ENCODE data around the gene C12orf75. TPM values are rescaled to one million over a fixed set of nuclear protein-coding genes. Genes with fewer than 3 reads are reported as not detected.

C12orf75 gene
- 100 to 1,000 TPM in 1 of 2 donors, 10 to 100 TPM in 1; 75.9 to 153 TPM for total RNA-seq
- polyA plus RNA-seq, result 100 to 1,000 TPM; 306 to 661 TPM
- long read RNA-seq, donor 1, transcript C12orf75-201 (6 exons, 1,366 nt), result major isoform, 125 of 138 reads
- long read RNA-seq, donor 1, partial matches to known transcripts, result 3 of 138 reads
- long read RNA-seq, donor 1, other reads (novel, unspliced or antisense), result 6 of 138 reads
- long read RNA-seq, donor 2, transcript C12orf75-201 (6 exons, 1,366 nt), result major isoform, 50 of 59 reads
- long read RNA-seq, donor 2, partial matches to known transcripts, result 0 of 59 reads
- long read RNA-seq, donor 2, other reads (novel, unspliced or antisense), result 9 of 59 reads

GRCh38 chr12:105330283-105330930 lies at the start of gene C12orf75:
C12orf75 (plus strand) TSS chr12:105330691; CDS start chr12:105330892, 201 bp downstream.
- Histone ChIP-seq H3K27ac (ENCODE audit: low read depth in 1 of 2, low read length in 2 of 2) (peak within 1 kb of the TSS in 1 of 2 donors; percentile 4), H3K4me3 (ENCODE audit: low read length in 2 of 2) (peak within 1 kb of the TSS; percentile 80 to 95), H3K9me3 (ENCODE audit: control insufficient read depth, low read length) (no peaks in the 10 kb centered on the region), H3K36me3 (ENCODE audit: control insufficient read depth in 1 of 2, insufficient read depth in 2 of 2, low read length in 1 of 2) (no peaks in the 10 kb centered on the region), H3K4me1 (ENCODE audit: control insufficient read depth in 1 of 2, insufficient read depth in 2 of 2, low read length in 2 of 2) (peaks cover 0 to 2% of the 10 kb centered on the region in 2 donors), H3K27me3 (ENCODE audit: control insufficient read depth in 1 of 2, insufficient read depth in 2 of 2, low read length in 1 of 2) (no peaks in the 10 kb centered on the region)
- WGBS, 2 donors, result 0% methylated on average over 34 to 66 of the region's 66 CpGs
- DNase-seq (peak; percentile 83 to 94), ATAC-seq (ENCODE audit: low FRiP score) (peak; percentile 88)
- intact Hi-C loops (cut with DNase I), result loop anchor here (2.0 to 5.0 kb wide), 3 partner anchors 37 to 93 kb away; partner anchors contain the start of gene APPL2 (in 2 of the 2)

GRCh38 chr12:105280966-105281693 lies 49.4 kb upstream of the C12orf75 start:
- Histone ChIP-seq H3K4me1 (ENCODE audit: control insufficient read depth in 1 of 2, insufficient read depth in 2 of 2, low read length in 2 of 2) (no peaks in the 10 kb centered on the region), H3K4me3 (ENCODE audit: low read length in 2 of 2) (no peak overlapping the region), H3K27me3 (ENCODE audit: control insufficient read depth in 1 of 2, insufficient read depth in 2 of 2, low read length in 1 of 2) (no peaks in the 10 kb centered on the region), H3K27ac (ENCODE audit: low read depth in 1 of 2, low read length in 2 of 2) (no peak overlapping the region), H3K36me3 (ENCODE audit: control insufficient read depth in 1 of 2, insufficient read depth in 2 of 2, low read length in 1 of 2) (no peaks in the 10 kb centered on the region), H3K9me3 (ENCODE audit: control insufficient read depth, low read length) (no peaks in the 10 kb centered on the region)
- WGBS, 2 donors, result 85% methylated on average over 6 of the region's 6 CpGs
- intact Hi-C loops (cut with DNase I), result no loop called here
- DNase-seq (no peak), ATAC-seq (ENCODE audit: low FRiP score) (no peak)

GRCh38 chr12:105281694-105282049 lies 48.8 kb upstream of the C12orf75 start:
- H3K4me1 ChIP-seq (ENCODE audit: control insufficient read depth in 1 of 2, insufficient read depth in 2 of 2, low read length in 2 of 2), result no peaks in the 10 kb centered on the region
- no peaks in the 10 kb centered on the region for H3K9me3 ChIP-seq (ENCODE audit: control insufficient read depth, low read length)
- no peaks in the 10 kb centered on the region for H3K36me3 ChIP-seq (ENCODE audit: control insufficient read depth in 1 of 2, insufficient read depth in 2 of 2, low read length in 1 of 2)
- ATAC-seq (ENCODE audit: low FRiP score), result no peak
- WGBS, 2 donors, result 95 to 96% methylated on average over 1 of the region's 1 CpG
- no peak overlapping the region for H3K4me3 ChIP-seq (ENCODE audit: low read length in 2 of 2)
- no peaks in the 10 kb centered on the region for H3K27me3 ChIP-seq (ENCODE audit: control insufficient read depth in 1 of 2, insufficient read depth in 2 of 2, low read length in 1 of 2)
- intact Hi-C loops (cut with DNase I), result no loop called here
- no peak for DNase-seq
- no peak overlapping the region for H3K27ac ChIP-seq (ENCODE audit: low read depth in 1 of 2, low read length in 2 of 2)

GRCh38 chr12:105285378-105285777 lies 45.1 kb upstream of the C12orf75 start:
- H3K36me3 ChIP-seq (ENCODE audit: control insufficient read depth in 1 of 2, insufficient read depth in 2 of 2, low read length in 1 of 2), result no peaks in the 10 kb centered on the region
- H3K4me1 ChIP-seq (ENCODE audit: control insufficient read depth in 1 of 2, insufficient read depth in 2 of 2, low read length in 2 of 2), result no peaks in the 10 kb centered on the region
- no peak overlapping the region for H3K27ac ChIP-seq (ENCODE audit: low read depth in 1 of 2, low read length in 2 of 2)
- DNase-seq (no peak), ATAC-seq (ENCODE audit: low FRiP score) (no peak)
- no peaks in the 10 kb centered on the region for H3K27me3 ChIP-seq (ENCODE audit: control insufficient read depth in 1 of 2, insufficient read depth in 2 of 2, low read length in 1 of 2)
- intact Hi-C loops (cut with DNase I), result no loop called here
- 91 to 94% methylated on average over 1 of the region's 1 CpG for WGBS, 2 donors
- no peak overlapping the region for H3K4me3 ChIP-seq (ENCODE audit: low read length in 2 of 2)
- H3K9me3 ChIP-seq (ENCODE audit: control insufficient read depth, low read length), result no peaks in the 10 kb centered on the region

- no peak overlapping the region for H3K4me3 ChIP-seq (ENCODE audit: low read length in 2 of 2)
- peaks cover 0 to 2% of the 10 kb centered on the region in 2 donors for H3K4me1 ChIP-seq (ENCODE audit: control insufficient read depth in 1 of 2, insufficient read depth in 2 of 2, low read length in 2 of 2)
- no peak for DNase-seq
- H3K27me3 ChIP-seq (ENCODE audit: control insufficient read depth in 1 of 2, insufficient read depth in 2 of 2, low read length in 1 of 2), result no peaks in the 10 kb centered on the region
- H3K27ac ChIP-seq (ENCODE audit: low read depth in 1 of 2, low read length in 2 of 2), result no peak overlapping the region
- no peaks in the 10 kb centered on the region for H3K9me3 ChIP-seq (ENCODE audit: control insufficient read depth, low read length)
- no peaks in the 10 kb centered on the region for H3K36me3 ChIP-seq (ENCODE audit: control insufficient read depth in 1 of 2, insufficient read depth in 2 of 2, low read length in 1 of 2)
- intact Hi-C loops (cut with DNase I), result no loop called here
- ATAC-seq (ENCODE audit: low FRiP score), result no peak
- 88 to 89% methylated on average over 1 of the region's 1 CpG for WGBS, 2 donors
Measured at GRCh38 chr12:105287408-105287807, 43.1 kb upstream of the C12orf75 start.

GRCh38 chr12:105288311-105288996 lies 42.0 kb upstream of the C12orf75 start:
- Histone ChIP-seq H3K36me3 (ENCODE audit: control insufficient read depth in 1 of 2, insufficient read depth in 2 of 2, low read length in 1 of 2) (no peaks in the 10 kb centered on the region), H3K4me3 (ENCODE audit: low read length in 2 of 2) (no peak overlapping the region), H3K27ac (ENCODE audit: low read depth in 1 of 2, low read length in 2 of 2) (no peak overlapping the region), H3K4me1 (ENCODE audit: control insufficient read depth in 1 of 2, insufficient read depth in 2 of 2, low read length in 2 of 2) (peaks cover 0 to 2% of the 10 kb centered on the region in 2 donors), H3K9me3 (ENCODE audit: control insufficient read depth, low read length) (no peaks in the 10 kb centered on the region), H3K27me3 (ENCODE audit: control insufficient read depth in 1 of 2, insufficient read depth in 2 of 2, low read length in 1 of 2) (no peaks in the 10 kb centered on the region)
- ATAC-seq (ENCODE audit: low FRiP score) (no peak), DNase-seq (no peak)
- intact Hi-C loops (cut with DNase I), result no loop called here
- 91 to 94% methylated on average over 3 of the region's 3 CpGs for WGBS, 2 donors

GRCh38 chr12:105289114-105289904 lies 41.2 kb upstream of the C12orf75 start:
- 96 to 97% methylated on average over 6 of the region's 6 CpGs for WGBS, 2 donors
- Histone ChIP-seq H3K4me3 (ENCODE audit: low read length in 2 of 2) (no peak overlapping the region), H3K9me3 (ENCODE audit: control insufficient read depth, low read length) (no peaks in the 10 kb centered on the region), H3K4me1 (ENCODE audit: control insufficient read depth in 1 of 2, insufficient read depth in 2 of 2, low read length in 2 of 2) (peaks cover 0 to 2% of the 10 kb centered on the region in 2 donors), H3K36me3 (ENCODE audit: control insufficient read depth in 1 of 2, insufficient read depth in 2 of 2, low read length in 1 of 2) (no peaks in the 10 kb centered on the region), H3K27ac (ENCODE audit: low read depth in 1 of 2, low read length in 2 of 2) (no peak overlapping the region), H3K27me3 (ENCODE audit: control insufficient read depth in 1 of 2, insufficient read depth in 2 of 2, low read length in 1 of 2) (no peaks in the 10 kb centered on the region)
- intact Hi-C loops (cut with DNase I), result no loop called here
- DNase-seq (no peak), ATAC-seq (ENCODE audit: low FRiP score) (no peak)

- Histone ChIP-seq H3K36me3 (ENCODE audit: control insufficient read depth in 1 of 2, insufficient read depth in 2 of 2, low read length in 1 of 2) (no peaks in the 10 kb centered on the region), H3K27ac (ENCODE audit: low read depth in 1 of 2, low read length in 2 of 2) (no peak overlapping the region), H3K4me1 (ENCODE audit: control insufficient read depth in 1 of 2, insufficient read depth in 2 of 2, low read length in 2 of 2) (peaks cover 0 to 2% of the 10 kb centered on the region in 2 donors), H3K9me3 (ENCODE audit: control insufficient read depth, low read length) (no peaks in the 10 kb centered on the region), H3K27me3 (ENCODE audit: control insufficient read depth in 1 of 2, insufficient read depth in 2 of 2, low read length in 1 of 2) (no peaks in the 10 kb centered on the region), H3K4me3 (ENCODE audit: low read length in 2 of 2) (no peak overlapping the region)
- WGBS, 2 donors, result 88 to 91% methylated on average over 2 of the region's 2 CpGs
- no peak for ATAC-seq (ENCODE audit: low FRiP score)
- no peak for DNase-seq
- intact Hi-C loops (cut with DNase I), result no loop called here
Measured at GRCh38 chr12:105291531-105291930, 39.0 kb upstream of the C12orf75 start.

All from aorta (tissue), 5 donors.